B cell (primary cell): Measurements from ENCODE around the gene C1orf74. TPM values are rescaled to one million over a fixed set of nuclear protein-coding genes. Genes with fewer than 3 reads are reported as not detected.

ENCODE experiments used
- ATAC-seq: fragments of 200-7000 bp; cut with Tn5 transposase; one replicate; pipeline ENCODE4 v1.10.0; 2021; ENCODE audit warnings: low read depth, mild to moderate bottlenecking, moderate number of reproducible peaks, moderate library complexity
- CTCF ChIA-PET: fragments of 350-600 bp; sonication (Branson Sonifier 250); formaldehyde crosslinking; loops from one replicate; lab custom pipeline; 2021; ENCODE audit warnings: antibody characterized with exemption, inconsistent platforms; lab: Charles Lee
- POLR2A ChIA-PET: fragments of 350-600 bp; sonication (Branson Sonifier 250); formaldehyde crosslinking; loops from one replicate; lab custom pipeline; 2021; ENCODE audit warnings: antibody characterized with exemption; lab: Charles Lee
- DNase-seq: peaks from one replicate; pipeline ENCODE4 v3.0.0; 2013
- H2AFZ ChIP-seq: 2 replicates; pipeline ENCODE4 v1.6.1; 2012; ENCODE audit warnings: mild to moderate bottlenecking, low read depth, low read length; ENCODE audit not compliant: insufficient read depth, poor library complexity, severe bottlenecking
- H3K27ac ChIP-seq, 2 donors: 1 replicate in 1 of 2; 2 replicates in 1 of 2; pipeline ENCODE4 v1.5.1; 2012 to 2013; ENCODE audit warnings: low read length in 2 of 2, mild to moderate bottlenecking in 2 of 2, moderate library complexity in 1 of 2
- H3K27me3 ChIP-seq, 4 experiments: fragments of 200-600 bp in 1 of 4; sonication (generic) in 1 of 4; replicated peaks in 1 of 4; 1 replicate in 2 of 4; 2 replicates in 2 of 4; pipeline versions ENCODE4 v1.6.1 to v1.7.0; 2013 to 2016; ENCODE audit warnings: low read length in 3 of 4, mild to moderate bottlenecking in 2 of 4, mixed read lengths in 1 of 4, moderate library complexity in 1 of 4; ENCODE audit not compliant: insufficient read depth in 4 of 4, control insufficient read depth in 3 of 4; ENCODE audit errors: control extremely low read depth in 1 of 4
- H3K36me3 ChIP-seq, 2 experiments: replicated peaks in 1 of 2; 1 replicate in 1 of 2; 2 replicates in 1 of 2; pipeline versions ENCODE4 v1.6.1 to v1.7.1; 2013; ENCODE audit warnings: low read length in 1 of 2; ENCODE audit not compliant: insufficient read depth in 2 of 2, control insufficient read depth in 1 of 2; ENCODE audit errors: control extremely low read depth in 1 of 2, extremely low read depth in 1 of 2
- H3K4me1 ChIP-seq, 2 donors: fragments of 200-600 bp in 1 of 2; sonication (generic) in 1 of 2; 1 replicate in 1 of 2; 2 replicates in 1 of 2; pipeline versions ENCODE4 v1.5.1 to v1.6.1; 2013 to 2017; ENCODE audit warnings: low read length in 2 of 2; ENCODE audit not compliant: control insufficient read depth in 2 of 2, insufficient read depth in 2 of 2
- H3K4me2 ChIP-seq: replicated peaks from 2 replicates; pipeline ENCODE3; 2012; ENCODE audit warnings: mild to moderate bottlenecking, low read depth, low read length; ENCODE audit not compliant: poor library complexity, severe bottlenecking
- H3K4me3 ChIP-seq, 5 experiments: fragments of 200-600 bp in 1 of 5; sonication (generic) in 1 of 5; 1 replicate in 3 of 5; 2 replicates in 2 of 5; pipeline versions ENCODE4 v1.5.1 to v1.7.0; 2011 to 2016; ENCODE audit warnings: low read length in 4 of 5, mild to moderate bottlenecking in 4 of 5, low read depth in 2 of 5, control low read depth in 1 of 5, moderate library complexity in 1 of 5; ENCODE audit not compliant: insufficient read depth in 1 of 5; ENCODE audit errors: control extremely low read depth in 1 of 5, extremely low read depth in 1 of 5
- H3K79me2 ChIP-seq: fragments of 200-600 bp; sonication (generic); one replicate; pipeline ENCODE4 v1.6.0; 2016; ENCODE audit warnings: low read length; ENCODE audit not compliant: control insufficient read depth, insufficient read depth
- H3K9ac ChIP-seq: fragments of 200-600 bp; sonication (generic); 2 replicates; pipeline ENCODE4 v1.6.1; 2017; ENCODE audit warnings: mild to moderate bottlenecking, low read length, moderate library complexity
- H3K9me3 ChIP-seq, 3 donors: one replicate each; pipeline versions ENCODE4 v1.6.1 to v1.7.1; 2013; ENCODE audit warnings: low read length in 2 of 3; ENCODE audit not compliant: control insufficient read depth in 2 of 3, insufficient read depth in 1 of 3; ENCODE audit errors: control extremely low read depth in 1 of 3
- H4K20me1 ChIP-seq: 2 replicates; pipeline ENCODE4 v1.6.0; 2012; ENCODE audit warnings: mild to moderate bottlenecking, low read length; ENCODE audit not compliant: insufficient read depth, control insufficient read depth, poor library complexity, severe bottlenecking
- H3K27ac Mint-ChIP-seq: one replicate; pipeline ENCODE4 v1.8.0; 2021; ENCODE audit warnings: mixed read lengths
- H3K27me3 Mint-ChIP-seq: one replicate; pipeline ENCODE4 v1.8.0; 2021; ENCODE audit warnings: mixed read lengths
- H3K4me1 Mint-ChIP-seq: one replicate; pipeline ENCODE4 v1.8.0; 2021; ENCODE audit warnings: mixed read lengths
- H3K4me3 Mint-ChIP-seq: one replicate; pipeline ENCODE4 v1.8.0; 2021; ENCODE audit warnings: mixed read lengths
- H3K9me3 Mint-ChIP-seq: one replicate; pipeline ENCODE4 v1.8.0; 2022; ENCODE audit warnings: mixed read lengths; ENCODE audit not compliant: insufficient read depth
- CTCF ChIP-seq: fragments of 200-600 bp; IDR thresholded peaks from one replicate; pipeline ENCODE4 v1.8.0; 2022; ENCODE audit warnings: antibody characterized with exemption, mild to moderate bottlenecking
- EZH2 ChIP-seq: IDR thresholded peaks from 2 replicates; pipeline ENCODE4 v1.6.1; 2012; ENCODE audit warnings: borderline replicate concordance, low read depth, mild to moderate bottlenecking, moderate library complexity, low read length; ENCODE audit not compliant: insufficient read depth, poor library complexity, severe bottlenecking
- WGBS: methylation state at CpG from one replicate; pipeline ENCODE4 v1.1.5; 2013; ENCODE audit warnings: missing lambda C conversion rate; ENCODE audit not compliant: insufficient coverage; 5-methylcytosine and 5-hydroxymethylcytosine counted together
- intact Hi-C: fragments of 100-400 bp; cut with micrococcal nuclease; formaldehyde crosslinking; loops from one replicate; pipeline ENCODE4 v1.10.0; 2022
- polyA plus RNA-seq: library from polyadenylated mRNA; depleted of rRNA; stranded (reverse); fragments of >200 nt; gene quantifications from 2 replicates; pipeline ENCODE4 v1.2.3, GENCODE V29; 2012
- total RNA-seq, 2 donors: library from RNA; stranded (reverse); fragments of 120-200 nt in 1 of 2; gene quantifications; 1 replicate in 1 of 2; 2 replicates in 1 of 2; pipeline versions ENCODE4 v1.2.3 to v1.2.4, GENCODE V29; 2013 to 2022

Gene C1orf74
- total and polyA plus RNA-seq, 2 donors (not counting 1 experiment from before 2014, with no cell fraction given): 0.49 to 3.4 TPM

- Histone ChIP-seq H4K20me1 (no peaks in the 10 kb centered on the region), H3K79me2 (no peaks in the 10 kb centered on the region), H3K4me3 (no peak overlapping the region), H2AFZ (no peak overlapping the region), H3K9ac (no peak overlapping the region), H3K36me3 (no peaks in the 10 kb centered on the region), H3K9me3 (no peaks in the 10 kb centered on the region), H3K27me3 (peaks cover 0 to 3% (median 0%) of the 10 kb centered on the region in 4 experiments), H3K4me2 (no peak overlapping the region), H3K4me1 (no peaks in the 10 kb centered on the region), H3K27ac (no peak overlapping the region)
- H3K4me3 Mint-ChIP-seq: no peak overlapping the region
- no peaks in the 10 kb centered on the region for H3K4me1 Mint-ChIP-seq
- no peak overlapping the region for H3K27ac Mint-ChIP-seq
- ChIA-PET CTCF (no interaction called here), POLR2A (no interaction called here)
- intact Hi-C loops: no loop called here
- TF ChIP-seq CTCF (no peak), EZH2 (no peak)
- H3K9me3 Mint-ChIP-seq: no peaks in the 10 kb centered on the region
- DNase-seq (no peak), ATAC-seq (no peak)
- no peaks in the 10 kb centered on the region for H3K27me3 Mint-ChIP-seq
- WGBS: no CpG with 5 or more reads among the region's 1 CpG
Observed at GRCh38 chr1:209729436-209729835, 54.9 kb downstream of the C1orf74 start.

Other genes starting within 250 kb of the C1orf74 start
- gene CAMK1G, start 200.8 kb downstream of the C1orf74 start, total RNA-seq: not detected in 2 replicates
- gene CAMK1G, start 200.8 kb downstream of the C1orf74 start, polyA plus RNA-seq: not detected in 2 replicates
- gene LAMB3, start 132.1 kb downstream of the C1orf74 start, total RNA-seq: 0.37 TPM in 1 of 2 replicates, not detected in the other
- 0.03 and 0.33 TPM in 2 replicates for gene LAMB3, start 132.1 kb downstream of the C1orf74 start, polyA plus RNA-seq
- gene G0S2, start 109.1 kb downstream of the C1orf74 start, total RNA-seq: not detected in 2 replicates
- 6.2 and 9.4 TPM in 2 replicates for gene G0S2, start 109.1 kb downstream of the C1orf74 start, polyA plus RNA-seq
- not detected in 2 replicates for gene HSD11B1, start 79.7 kb downstream of the C1orf74 start, total RNA-seq
- not detected in 2 replicates for gene HSD11B1, start 79.7 kb downstream of the C1orf74 start, polyA plus RNA-seq
- gene TRAF3IP3, start 28.5 kb downstream of the C1orf74 start, total RNA-seq: 257 and 262 TPM in 2 replicates
- 344 and 422 TPM in 2 replicates for gene TRAF3IP3, start 28.5 kb downstream of the C1orf74 start, polyA plus RNA-seq
- 0.95 and 1.1 TPM in 2 replicates for gene IRF6, start 21.6 kb upstream of the C1orf74 start, total RNA-seq
- gene IRF6, start 21.6 kb upstream of the C1orf74 start, polyA plus RNA-seq: 0.18 and 0.46 TPM in 2 replicates
- gene UTP25, start 43.4 kb upstream of the C1orf74 start, total RNA-seq: 16.6 and 17.1 TPM in 2 replicates
- gene UTP25, start 43.4 kb upstream of the C1orf74 start, polyA plus RNA-seq: 4.7 and 6.2 TPM in 2 replicates
- gene SYT14, start 153.7 kb upstream of the C1orf74 start, total RNA-seq: not detected in 2 replicates
- not detected in 2 replicates for gene SYT14, start 153.7 kb upstream of the C1orf74 start, polyA plus RNA-seq